ENCODE results near the gene PLEKHH2. TPM values are rescaled to one million over a fixed set of nuclear protein-coding genes. Genes with fewer than 3 reads are reported as not detected.

Gene PLEKHH2
- total and polyA plus RNA-seq, 2 of the 13 experiments (the other 11 are each of a cell fraction or from before 2014, with no cell fraction given): 1.1 to 3.0 TPM

- TF ChIP-seq, protein P1, sequence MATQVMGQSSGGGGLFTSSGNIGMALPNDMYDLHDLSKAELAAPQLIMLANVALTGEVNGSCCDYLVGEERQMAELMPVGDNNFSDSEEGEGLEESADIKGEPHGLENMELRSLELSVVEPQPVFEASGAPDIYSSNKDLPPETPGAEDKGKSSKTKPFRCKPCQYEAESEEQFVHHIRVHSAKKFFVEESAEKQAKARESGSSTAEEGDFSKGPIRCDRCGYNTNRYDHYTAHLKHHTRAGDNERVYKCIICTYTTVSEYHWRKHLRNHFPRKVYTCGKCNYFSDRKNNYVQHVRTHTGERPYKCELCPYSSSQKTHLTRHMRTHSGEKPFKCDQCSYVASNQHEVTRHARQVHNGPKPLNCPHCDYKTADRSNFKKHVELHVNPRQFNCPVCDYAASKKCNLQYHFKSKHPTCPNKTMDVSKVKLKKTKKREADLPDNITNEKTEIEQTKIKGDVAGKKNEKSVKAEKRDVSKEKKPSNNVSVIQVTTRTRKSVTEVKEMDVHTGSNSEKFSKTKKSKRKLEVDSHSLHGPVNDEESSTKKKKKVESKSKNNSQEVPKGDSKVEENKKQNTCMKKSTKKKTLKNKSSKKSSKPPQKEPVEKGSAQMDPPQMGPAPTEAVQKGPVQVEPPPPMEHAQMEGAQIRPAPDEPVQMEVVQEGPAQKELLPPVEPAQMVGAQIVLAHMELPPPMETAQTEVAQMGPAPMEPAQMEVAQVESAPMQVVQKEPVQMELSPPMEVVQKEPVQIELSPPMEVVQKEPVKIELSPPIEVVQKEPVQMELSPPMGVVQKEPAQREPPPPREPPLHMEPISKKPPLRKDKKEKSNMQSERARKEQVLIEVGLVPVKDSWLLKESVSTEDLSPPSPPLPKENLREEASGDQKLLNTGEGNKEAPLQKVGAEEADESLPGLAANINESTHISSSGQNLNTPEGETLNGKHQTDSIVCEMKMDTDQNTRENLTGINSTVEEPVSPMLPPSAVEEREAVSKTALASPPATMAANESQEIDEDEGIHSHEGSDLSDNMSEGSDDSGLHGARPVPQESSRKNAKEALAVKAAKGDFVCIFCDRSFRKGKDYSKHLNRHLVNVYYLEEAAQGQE (IDR thresholded peaks at IDR 0.05; ENCODE audit: borderline replicate concordance in 1 of 2, low read depth in 1 of 2, low read length in 2 of 2): peak in 1 of 2 experiments; percentile 45; a peak in 1 of 4 replicates
- peak; percentile 81; the same call in 1 of the 2 replicates for TF ChIP-seq ZNF580 (CRISPR knock-in tag; IDR thresholded peaks at IDR 0.05; ENCODE audit: borderline replicate concordance, low read depth)
- TF ChIP-seq PHF20 (CRISPR knock-in tag; IDR thresholded peaks at IDR 0.05): peak; percentile 98
- TF ChIP-seq GPN1 (CRISPR knock-in tag; IDR thresholded peaks at IDR 0.05; ENCODE audit: borderline replicate concordance): 0 out of 2 replicates have a peak, but pooled peaks have one; percentile 33
- TF ChIP-seq, protein P2, sequence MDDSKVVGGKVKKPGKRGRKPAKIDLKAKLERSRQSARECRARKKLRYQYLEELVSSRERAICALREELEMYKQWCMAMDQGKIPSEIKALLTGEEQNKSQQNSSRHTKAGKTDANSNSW (CRISPR knock-in tag; IDR thresholded peaks at IDR 0.05; ENCODE audit: borderline replicate concordance): peak; percentile 90; the same call in 1 of the 2 replicates
- TF ChIP-seq SRSF4 (IDR thresholded peaks at IDR 0.05; ENCODE audit: low read depth, low read length, poor library complexity, severe bottlenecking): no peak
- peak; percentile 94 for TF ChIP-seq THAP11 (CRISPR knock-in tag; IDR thresholded peaks at IDR 0.05)
- peak; percentile 87; the same call in 1 of the 2 replicates for TF ChIP-seq SMAD3 (CRISPR knock-in tag; IDR thresholded peaks at IDR 0.05)
- peak; percentile 67 for TF ChIP-seq GMEB2 (CRISPR knock-in tag; IDR thresholded peaks at IDR 0.05; ENCODE audit: low read depth)
- TF ChIP-seq ZNF639 (CRISPR knock-in tag; conservative IDR thresholded peaks at IDR 0.05): peak; percentile 84
- TF ChIP-seq GLI4 (CRISPR knock-in tag; IDR thresholded peaks at IDR 0.05; ENCODE audit: borderline replicate concordance): peak; percentile 66
- TF ChIP-seq KDM6A (CRISPR knock-in tag; IDR thresholded peaks at IDR 0.05; ENCODE audit: low read depth): no peak
- TF ChIP-seq, protein P3, sequence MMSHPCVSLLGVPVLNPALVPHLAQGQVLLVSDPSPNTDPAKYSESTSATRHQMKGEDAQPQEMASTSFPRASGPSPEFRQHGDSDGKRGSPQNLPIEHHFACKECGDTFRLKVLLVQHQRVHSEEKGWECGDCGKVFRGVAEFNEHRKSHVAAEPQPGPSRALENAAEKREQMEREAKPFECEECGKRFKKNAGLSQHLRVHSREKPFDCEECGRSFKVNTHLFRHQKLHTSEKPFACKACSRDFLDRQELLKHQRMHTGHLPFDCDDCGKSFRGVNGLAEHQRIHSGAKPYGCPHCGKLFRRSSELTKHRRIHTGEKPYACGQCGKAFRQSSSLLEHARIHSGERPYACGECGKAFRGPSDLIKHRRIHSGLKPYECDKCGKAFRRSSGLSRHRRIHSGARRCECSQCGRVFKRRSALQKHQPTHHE (CRISPR knock-in tag; IDR thresholded peaks at IDR 0.05; ENCODE audit: borderline replicate concordance): no peak; the same call in 1 of the 2 replicates
- peak; percentile 99; the same call in 1 of the 2 replicates for TF ChIP-seq MXD1 (CRISPR knock-in tag; IDR thresholded peaks at IDR 0.05)
- TF ChIP-seq, protein P4, sequence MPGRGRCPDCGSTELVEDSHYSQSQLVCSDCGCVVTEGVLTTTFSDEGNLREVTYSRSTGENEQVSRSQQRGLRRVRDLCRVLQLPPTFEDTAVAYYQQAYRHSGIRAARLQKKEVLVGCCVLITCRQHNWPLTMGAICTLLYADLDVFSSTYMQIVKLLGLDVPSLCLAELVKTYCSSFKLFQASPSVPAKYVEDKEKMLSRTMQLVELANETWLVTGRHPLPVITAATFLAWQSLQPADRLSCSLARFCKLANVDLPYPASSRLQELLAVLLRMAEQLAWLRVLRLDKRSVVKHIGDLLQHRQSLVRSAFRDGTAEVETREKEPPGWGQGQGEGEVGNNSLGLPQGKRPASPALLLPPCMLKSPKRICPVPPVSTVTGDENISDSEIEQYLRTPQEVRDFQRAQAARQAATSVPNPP (CRISPR knock-in tag; IDR thresholded peaks at IDR 0.05): peak; percentile 90; the same call in 1 of the 2 replicates
- TF ChIP-seq GATAD1 (CRISPR knock-in tag; IDR thresholded peaks at IDR 0.05): peak; percentile 97
- peak; percentile 75; the same call in 1 of the 2 replicates for TF ChIP-seq ZFP1 (CRISPR knock-in tag; IDR thresholded peaks at IDR 0.05)
- peak; percentile 94 for TF ChIP-seq PHF8 (CRISPR knock-in tag; IDR thresholded peaks at IDR 0.05)
These were observed 41.3 kb upstream of the PLEKHH2 start, which contains the start of gene THADA (continued) for GRCh38 chr2:43595603-43596412.
